ENCODE data around the gene TMEM101.

GRCh38 chr17:43986225-43986981 is 28.4 kb downstream of the TMEM101 start:
- TF ChIP-seq CTCF (IDR thresholded peaks at IDR 0.05; ENCODE audit: poor library complexity) (no peak), EZH2 (IDR thresholded peaks at IDR 0.05; ENCODE audit: borderline replicate concordance) (no peak)

Measured in hepatocyte (in vitro differentiated cells).